BLaER1 (cell line): ENCODE results near the gene USP32.
"Not testable (repeated sequence)": the region's sequence is repeated elsewhere in the genome, so short reads cannot be mapped to it uniquely, and the experiment has no call there.

Source experiments
- H3K27ac ChIP-seq: shearing (Covaris generic); formaldehyde crosslinking; 2 replicates; pipeline ENCODE4 v1.8.1; 2022
- H3K27me3 ChIP-seq: shearing (Covaris generic); formaldehyde crosslinking; 2 replicates; pipeline ENCODE4 v1.8.1; 2022
- H3K36me3 ChIP-seq: shearing (Covaris generic); formaldehyde crosslinking; 2 replicates; pipeline ENCODE4 v1.8.1; 2022
- H3K4me1 ChIP-seq: shearing (Covaris generic); formaldehyde crosslinking; 2 replicates; pipeline ENCODE4 v1.8.1; 2022
- H3K4me2 ChIP-seq: shearing (Covaris generic); formaldehyde crosslinking; 2 replicates; pipeline ENCODE4 v1.8.1; 2022
- H3K4me3 ChIP-seq: shearing (Covaris generic); formaldehyde crosslinking; 2 replicates; pipeline ENCODE4 v1.8.1; 2022
- H3K9ac ChIP-seq: shearing (Covaris generic); formaldehyde crosslinking; 2 replicates; pipeline ENCODE4 v1.8.1; 2022
- H3K9me3 ChIP-seq: shearing (Covaris generic); formaldehyde crosslinking; 2 replicates; pipeline ENCODE4 v1.8.1; 2022
- H4K20me1 ChIP-seq: shearing (Covaris generic); formaldehyde crosslinking; 2 replicates; pipeline ENCODE4 v1.8.1; 2022
- Cebpa-rat ChIP-seq: shearing (Covaris generic); IDR thresholded peaks from 2 replicates; pipeline ENCODE4 v1.8.1; 2022

The USP32 gene

DNA sequence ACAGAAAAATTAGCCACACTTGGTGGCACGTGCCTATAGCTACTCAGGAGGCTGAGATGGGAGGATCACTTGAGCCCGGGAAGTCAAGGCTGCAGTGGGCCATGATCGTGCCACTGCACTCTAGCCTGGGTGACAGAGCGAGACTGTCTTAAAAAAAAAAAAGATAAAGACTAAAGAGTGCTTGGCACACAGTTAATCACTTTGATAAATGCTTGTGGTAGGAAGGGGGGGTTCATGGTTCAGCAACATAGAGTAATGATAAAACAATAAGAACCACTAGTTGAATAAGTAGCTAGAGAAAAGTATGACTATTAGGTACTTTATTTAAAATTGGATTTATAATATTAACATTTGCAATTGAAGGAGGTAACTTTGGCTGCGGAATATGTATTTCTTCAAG lies 43.3 kb downstream of the USP32 start:
- Histone ChIP-seq H3K4me2 (no peak overlapping the region), H3K9ac (no peak overlapping the region), H3K27ac (no peak overlapping the region), H3K9me3 (peaks cover 7% of the 10 kb centered on the region; the same call in 1 of the 2 replicates), H3K4me1 (no peaks in the 10 kb centered on the region), H3K4me3 (no peak overlapping the region), H3K27me3 (no peaks in the 10 kb centered on the region), H3K36me3 (peaks cover 24% of the 10 kb centered on the region), H4K20me1 (peaks cover 26% of the 10 kb centered on the region; the same call in 1 of the 2 replicates)
- no peak for TF ChIP-seq Cebpa-rat

DNA sequence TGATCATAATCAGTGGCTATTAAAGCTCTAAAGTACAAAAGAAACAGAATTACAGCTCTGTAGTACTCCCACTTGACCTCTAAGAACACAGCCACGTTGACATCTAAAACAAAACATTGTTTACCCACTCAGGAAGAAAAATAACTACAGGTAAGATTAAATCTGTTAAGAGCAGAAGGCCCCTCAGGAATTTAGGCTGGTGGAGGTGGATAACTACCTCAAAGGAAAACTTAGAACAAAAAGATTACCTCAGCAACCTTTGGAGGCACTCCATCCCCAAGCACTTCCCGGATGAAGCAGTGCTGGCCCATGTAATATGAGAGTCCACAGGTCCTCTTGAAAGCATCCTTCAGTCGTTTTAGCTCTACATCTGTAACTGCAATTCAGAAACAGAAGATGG lies 46.7 kb downstream of the USP32 start:
- H3K4me2 ChIP-seq = no peak overlapping the region
- no peak overlapping the region for H3K9ac ChIP-seq
- TF ChIP-seq Cebpa-rat = no peak
- no peaks in the 10 kb centered on the region for H3K4me1 ChIP-seq
- no peaks in the 10 kb centered on the region for H3K27me3 ChIP-seq
- no peak overlapping the region for H3K27ac ChIP-seq
- peaks cover 49% of the 10 kb centered on the region for H3K36me3 ChIP-seq
- peaks cover 5% of the 10 kb centered on the region; the same call in 1 of the 2 replicates for H4K20me1 ChIP-seq
- peaks cover 19% of the 10 kb centered on the region for H3K9me3 ChIP-seq
- no peak overlapping the region for H3K4me3 ChIP-seq

DNA sequence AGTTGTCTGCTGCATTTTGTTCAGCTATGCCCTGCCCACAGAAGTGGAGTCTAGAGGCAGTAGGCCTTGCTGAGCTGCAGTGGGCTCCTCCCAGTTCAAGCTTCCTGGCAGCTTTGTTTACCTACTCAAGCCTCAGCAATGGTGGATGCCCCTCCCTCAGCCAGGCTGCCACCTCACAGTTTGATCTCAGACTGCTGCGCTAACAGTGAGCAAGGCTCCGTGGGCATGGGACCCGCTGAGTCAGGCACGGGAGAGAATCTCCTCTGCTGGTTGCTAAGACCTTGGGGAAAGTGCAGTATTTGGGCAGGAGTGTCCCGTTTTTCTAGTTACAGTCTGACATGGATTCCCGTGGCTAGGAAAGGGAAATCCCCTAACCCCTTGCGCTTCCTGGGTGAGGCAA lies 49.4 kb downstream of the USP32 start:
- not testable (repeated sequence) for H3K4me2 ChIP-seq, H3K27me3 ChIP-seq, H4K20me1 ChIP-seq, H3K9ac ChIP-seq, H3K27ac ChIP-seq, H3K4me1 ChIP-seq, H3K4me3 ChIP-seq
- Histone ChIP-seq H3K36me3 (peaks cover 68% of the 10 kb centered on the region), H3K9me3 (peaks cover 19% of the 10 kb centered on the region)

DNA sequence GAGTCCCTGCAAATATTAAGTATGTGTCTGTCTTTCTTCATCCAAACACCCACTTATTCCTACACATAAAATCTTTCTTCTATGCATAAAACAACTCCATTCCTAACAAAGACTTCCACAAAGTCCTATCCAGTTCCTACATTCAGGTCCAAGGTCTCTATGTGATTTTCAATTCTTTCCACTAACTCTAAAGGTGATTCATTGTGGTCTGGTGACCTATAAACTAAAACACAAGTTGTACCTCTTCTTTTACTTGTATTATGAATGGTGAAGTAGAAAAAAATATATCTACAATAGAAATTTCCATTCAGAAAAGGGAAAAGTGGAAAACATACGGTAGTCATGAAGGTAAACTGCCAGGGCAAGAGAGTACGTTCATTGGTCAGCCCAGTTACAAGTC lies 56.6 kb downstream of the USP32 start:
- H3K4me1 ChIP-seq = no peaks in the 10 kb centered on the region
- H3K9me3 ChIP-seq = no peaks in the 10 kb centered on the region; the same call in 1 of the 2 replicates
- H3K27ac ChIP-seq = no peak overlapping the region
- H3K27me3 ChIP-seq = no peaks in the 10 kb centered on the region
- H3K4me2 ChIP-seq = no peak overlapping the region
- no peak overlapping the region for H3K4me3 ChIP-seq
- H4K20me1 ChIP-seq = peaks cover 12% of the 10 kb centered on the region; the same call in 1 of the 2 replicates
- peaks cover 37% of the 10 kb centered on the region for H3K36me3 ChIP-seq
- TF ChIP-seq Cebpa-rat = no peak
- H3K9ac ChIP-seq = no peak overlapping the region

DNA sequence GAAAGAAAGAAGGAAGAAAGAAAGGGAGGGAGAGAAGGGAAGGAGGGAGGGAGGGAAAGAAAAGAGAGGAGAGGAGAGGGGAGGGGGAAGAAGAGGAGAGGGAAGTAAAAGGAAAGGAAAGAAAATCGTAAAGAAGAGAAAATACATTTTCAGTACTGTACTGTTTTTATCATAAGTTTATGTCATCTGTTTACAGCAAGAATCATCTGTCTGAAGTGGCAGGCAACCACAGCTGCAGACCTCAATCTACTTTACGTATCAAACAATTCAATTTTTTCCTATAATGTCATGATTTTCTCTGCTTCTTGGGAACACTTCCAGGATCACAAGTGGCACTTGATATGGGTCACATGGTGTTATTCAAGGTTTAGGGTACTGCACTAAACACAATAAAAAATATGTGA lies 58.3 kb downstream of the USP32 start:
- H4K20me1 ChIP-seq = peaks cover 12% of the 10 kb centered on the region; the same call in 1 of the 2 replicates
- H3K9ac ChIP-seq = no peak overlapping the region
- H3K4me3 ChIP-seq = no peak overlapping the region
- no peak overlapping the region for H3K4me2 ChIP-seq
- no peaks in the 10 kb centered on the region for H3K4me1 ChIP-seq
- TF ChIP-seq Cebpa-rat = no peak
- H3K9me3 ChIP-seq = peaks cover 13% of the 10 kb centered on the region
- no peaks in the 10 kb centered on the region for H3K27me3 ChIP-seq
- no peak overlapping the region for H3K27ac ChIP-seq
- peaks cover 30% of the 10 kb centered on the region for H3K36me3 ChIP-seq

DNA sequence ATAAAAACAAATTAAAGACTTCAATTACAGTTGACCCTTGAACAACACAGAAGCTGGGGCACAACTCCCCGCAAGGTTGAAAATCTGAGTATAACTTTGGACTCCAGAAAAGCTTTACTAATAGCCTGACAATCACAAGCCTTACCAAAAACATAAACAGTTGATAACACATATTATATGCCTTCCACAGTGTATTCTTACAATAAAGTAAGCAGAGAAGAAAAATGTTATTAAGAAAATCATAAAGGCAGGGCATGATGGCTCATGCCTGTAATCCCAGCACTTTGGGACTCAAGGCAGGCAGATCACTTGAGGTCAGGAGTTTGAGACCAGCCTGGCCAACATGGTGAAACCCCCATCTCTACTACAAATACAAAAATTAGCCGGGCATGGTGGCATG lies 58.9 kb downstream of the USP32 start:
- H3K27me3 ChIP-seq, H3K9ac ChIP-seq, H3K4me3 ChIP-seq, H3K27ac ChIP-seq, H3K4me1 ChIP-seq, H3K4me2 ChIP-seq: not testable (repeated sequence)
- peaks cover 18% of the 10 kb centered on the region for H3K9me3 ChIP-seq
- H4K20me1 ChIP-seq = peaks cover 12% of the 10 kb centered on the region; the same call in 1 of the 2 replicates
- peaks cover 31% of the 10 kb centered on the region for H3K36me3 ChIP-seq

DNA sequence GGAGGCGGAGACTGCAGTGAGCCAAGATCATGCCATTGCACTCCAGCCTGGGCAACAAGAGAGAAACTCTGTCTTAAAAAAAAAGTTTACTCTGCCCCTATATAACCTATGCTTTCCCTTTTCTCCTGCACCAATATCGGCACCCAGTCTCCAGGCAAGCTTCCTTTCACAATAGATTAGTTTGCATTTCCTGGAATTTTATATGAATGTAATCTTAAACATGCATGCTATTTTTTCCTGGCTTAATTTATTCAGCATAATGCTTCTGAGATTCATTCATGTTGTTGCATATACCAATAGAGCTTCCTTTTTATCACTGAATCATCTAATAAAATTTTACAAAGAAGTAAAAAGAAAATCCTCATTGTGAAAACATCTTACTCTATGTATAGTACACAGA lies 59.4 kb downstream of the USP32 start:
- H3K4me3 ChIP-seq = no peak overlapping the region
- peaks cover 12% of the 10 kb centered on the region; the same call in 1 of the 2 replicates for H4K20me1 ChIP-seq
- peaks cover 31% of the 10 kb centered on the region for H3K36me3 ChIP-seq
- no peak overlapping the region for H3K4me2 ChIP-seq
- no peak overlapping the region for H3K9ac ChIP-seq
- H3K4me1 ChIP-seq = no peaks in the 10 kb centered on the region
- no peaks in the 10 kb centered on the region for H3K27me3 ChIP-seq
- H3K9me3 ChIP-seq = peaks cover 23% of the 10 kb centered on the region
- no peak for TF ChIP-seq Cebpa-rat
- H3K27ac ChIP-seq = no peak overlapping the region

DNA sequence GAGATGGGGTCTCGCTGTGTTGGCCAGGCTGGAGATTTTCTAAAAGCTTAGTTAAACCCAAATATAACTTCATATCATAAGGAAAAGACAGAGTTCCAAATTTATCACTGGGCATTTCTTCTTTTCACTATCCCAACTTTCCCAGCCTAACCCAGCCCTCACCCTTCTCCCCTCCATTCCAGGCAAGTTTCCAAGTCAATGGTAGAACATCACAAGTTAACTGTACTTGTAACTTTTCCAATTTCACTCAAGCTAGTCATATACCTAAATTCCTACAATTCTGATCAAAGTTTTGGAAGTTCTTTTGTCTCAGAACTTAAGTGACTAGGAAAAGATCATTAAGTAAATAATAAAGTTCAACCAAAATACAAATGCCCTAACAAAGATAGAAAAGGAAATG lies 61.2 kb downstream of the USP32 start:
- peaks cover 30% of the 10 kb centered on the region for H3K36me3 ChIP-seq
- H3K4me3 ChIP-seq = no peak overlapping the region
- H3K4me2 ChIP-seq = no peak overlapping the region
- H3K4me1 ChIP-seq = no peaks in the 10 kb centered on the region
- TF ChIP-seq Cebpa-rat = no peak
- H4K20me1 ChIP-seq = peaks cover 17% of the 10 kb centered on the region; the same call in 1 of the 2 replicates
- no peaks in the 10 kb centered on the region for H3K27me3 ChIP-seq
- no peak overlapping the region for H3K27ac ChIP-seq
- peaks cover 25% of the 10 kb centered on the region for H3K9me3 ChIP-seq
- H3K9ac ChIP-seq = no peak overlapping the region

DNA sequence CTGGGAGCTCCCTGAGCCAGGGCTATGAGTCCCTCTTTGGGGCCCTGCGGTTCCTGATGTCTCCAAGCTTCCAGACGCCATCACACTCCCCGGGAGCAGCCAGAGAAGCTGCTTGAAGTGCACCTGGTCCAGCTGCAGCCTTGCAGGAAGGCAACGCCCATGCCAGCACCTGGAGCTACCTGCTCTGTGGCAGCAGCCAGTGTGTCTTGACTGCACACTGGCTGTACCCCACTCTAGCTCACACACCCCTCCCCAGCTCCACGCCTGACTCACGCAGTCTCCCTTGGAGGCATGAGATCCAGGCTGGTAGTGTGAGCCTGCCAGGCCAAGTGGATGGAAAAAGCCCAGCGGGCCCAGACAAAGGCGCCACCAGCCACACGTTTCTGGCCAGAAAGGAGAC lies 63.3 kb downstream of the USP32 start:
- Histone ChIP-seq H3K9ac (no peak overlapping the region), H4K20me1 (peaks cover 13% of the 10 kb centered on the region; the same call in 1 of the 2 replicates), H3K4me1 (no peaks in the 10 kb centered on the region), H3K4me3 (no peak overlapping the region), H3K9me3 (peaks cover 25% of the 10 kb centered on the region), H3K4me2 (no peak overlapping the region), H3K27ac (no peak overlapping the region), H3K27me3 (no peaks in the 10 kb centered on the region), H3K36me3 (peaks cover 22% of the 10 kb centered on the region)
- TF ChIP-seq Cebpa-rat = no peak

DNA sequence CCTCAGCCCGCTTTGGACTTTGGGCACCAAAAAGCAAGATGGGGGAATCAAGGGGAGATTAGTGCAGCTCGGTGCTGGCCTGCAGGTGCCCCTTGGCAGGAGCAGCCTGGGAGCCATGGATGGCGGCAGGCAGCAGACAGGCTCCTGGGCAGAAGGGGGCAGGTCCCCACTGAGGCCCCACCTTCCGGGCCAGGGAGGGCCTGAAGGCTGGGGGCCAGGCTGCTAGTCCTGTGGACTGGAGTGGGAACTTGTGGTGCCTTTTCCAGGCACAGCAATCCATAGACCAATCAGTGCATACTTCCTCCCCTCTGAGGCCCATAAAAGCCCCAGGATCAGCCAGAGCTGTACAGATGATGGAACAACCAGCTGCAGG lies 64.0 kb downstream of the USP32 start:
- Histone ChIP-seq H3K27ac (no peak overlapping the region), H3K4me2 (no peak overlapping the region), H3K9ac (no peak overlapping the region), H3K36me3 (peaks cover 22% of the 10 kb centered on the region), H3K27me3 (no peaks in the 10 kb centered on the region), H3K4me1 (no peaks in the 10 kb centered on the region), H3K9me3 (peaks cover 25% of the 10 kb centered on the region), H3K4me3 (no peak overlapping the region), H4K20me1 (peaks cover 5% of the 10 kb centered on the region; the same call in 1 of the 2 replicates)
- TF ChIP-seq Cebpa-rat = no peak
